IPS DF 4.7 (cell line): Measurements from ENCODE around the gene PRDX5.
"Not testable (repeated sequence)": the region's sequence is repeated elsewhere in the genome, so short reads cannot be mapped to it uniquely, and the experiment has no call there.

ENCODE experiments used
- DNase-seq: peaks from one replicate; pipeline ENCODE4 v3.0.0-alpha.2; 2013; ENCODE audit warnings: low spot score; ENCODE audit errors: extremely low read depth

Gene PRDX5

DNA sequence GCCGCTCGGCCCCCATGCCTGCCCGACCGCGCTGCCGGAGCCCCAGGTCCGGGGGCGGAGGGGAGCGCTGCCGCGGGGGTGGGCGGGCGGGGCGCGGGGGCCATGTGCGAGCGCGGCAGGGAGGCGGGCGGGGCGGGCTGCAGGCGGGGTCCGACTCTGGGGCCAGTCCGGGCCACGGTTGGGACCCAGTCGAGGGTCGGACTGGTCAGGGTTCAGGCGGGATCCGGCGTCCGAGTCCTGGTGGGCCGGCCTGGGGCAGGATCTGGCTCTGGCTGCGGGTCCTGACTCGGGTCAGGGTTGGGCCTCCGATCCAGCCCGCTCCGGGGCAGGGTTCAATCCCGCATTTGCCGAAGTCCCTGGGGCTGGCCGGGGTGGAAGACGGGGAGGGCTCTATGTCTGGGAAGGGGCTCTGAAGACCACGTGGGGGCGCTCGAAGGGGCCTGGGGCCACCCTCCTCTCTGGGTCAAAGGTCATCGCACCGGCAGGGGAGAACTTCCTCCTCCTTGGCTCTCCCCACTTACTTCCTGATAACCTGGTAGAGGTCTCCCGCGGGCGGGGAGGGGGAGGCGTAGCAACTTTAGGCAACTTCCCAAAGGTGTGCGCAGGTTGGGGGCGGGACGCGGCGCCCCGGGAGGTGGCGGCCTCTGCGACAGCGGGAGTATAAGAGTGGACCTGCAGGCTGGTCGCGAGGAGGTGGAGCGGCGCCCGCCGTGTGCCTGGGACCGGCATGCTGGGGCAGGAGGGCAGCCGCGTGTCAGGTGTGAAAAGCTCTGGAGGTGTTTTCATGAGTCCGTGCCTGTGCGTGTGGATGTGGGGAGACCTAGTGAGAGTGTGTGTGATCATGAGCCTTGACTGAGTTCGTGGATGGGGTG is 12.0 kb upstream of the PRDX5 start:
- DNase-seq: no peak

DNA sequence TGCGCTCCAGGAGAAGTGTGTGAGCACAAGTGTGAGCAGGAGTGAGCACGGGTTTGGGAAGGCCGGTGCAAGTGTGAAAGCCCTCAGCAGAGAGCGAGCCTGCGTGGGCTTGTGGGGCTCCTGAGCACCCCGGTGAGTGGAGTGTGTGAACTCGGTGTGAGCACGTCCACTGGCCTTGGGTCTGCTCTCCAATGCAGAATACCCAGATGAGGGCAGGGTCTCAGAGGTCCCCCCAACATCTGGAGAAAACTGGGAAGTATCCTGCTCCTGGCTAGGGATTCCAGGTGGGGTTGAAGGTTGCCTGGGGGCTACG is 11.4 kb upstream of the PRDX5 start:
- DNase-seq: no peak

DNA sequence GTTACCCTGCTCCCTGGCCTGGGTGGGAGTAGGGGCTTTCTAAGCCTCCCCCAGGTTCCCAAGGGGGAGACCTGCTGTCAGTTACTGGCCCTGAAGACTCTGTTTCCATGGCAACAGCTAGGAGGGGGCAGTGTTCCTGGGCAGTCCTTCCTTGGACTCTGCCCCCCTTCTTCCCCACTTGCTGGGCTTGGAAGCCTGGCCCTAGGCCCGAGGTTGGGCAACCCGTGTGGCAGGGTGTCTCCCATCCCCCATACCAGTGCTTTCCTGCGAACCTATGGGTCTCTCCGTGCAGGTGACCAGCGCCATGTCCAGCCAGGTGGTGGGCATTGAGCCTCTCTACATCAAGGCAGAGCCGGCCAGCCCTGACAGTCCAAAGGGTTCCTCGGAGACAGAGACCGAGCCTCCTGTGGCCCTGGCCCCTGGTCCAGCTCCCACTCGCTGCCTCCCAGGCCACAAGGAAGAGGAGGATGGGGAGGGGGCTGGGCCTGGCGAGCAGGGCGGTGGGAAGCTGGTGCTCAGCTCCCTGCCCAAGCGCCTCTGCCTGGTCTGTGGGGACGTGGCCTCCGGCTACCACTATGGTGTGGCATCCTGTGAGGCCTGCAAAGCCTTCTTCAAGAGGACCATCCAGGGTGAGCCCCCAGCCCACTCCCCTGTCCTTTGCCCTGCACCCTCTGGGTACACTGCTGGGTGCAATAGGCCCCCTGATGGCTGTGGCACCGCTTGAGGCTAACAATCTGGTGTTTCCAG is 10.9 kb upstream of the PRDX5 start:
- no peak for DNase-seq

DNA sequence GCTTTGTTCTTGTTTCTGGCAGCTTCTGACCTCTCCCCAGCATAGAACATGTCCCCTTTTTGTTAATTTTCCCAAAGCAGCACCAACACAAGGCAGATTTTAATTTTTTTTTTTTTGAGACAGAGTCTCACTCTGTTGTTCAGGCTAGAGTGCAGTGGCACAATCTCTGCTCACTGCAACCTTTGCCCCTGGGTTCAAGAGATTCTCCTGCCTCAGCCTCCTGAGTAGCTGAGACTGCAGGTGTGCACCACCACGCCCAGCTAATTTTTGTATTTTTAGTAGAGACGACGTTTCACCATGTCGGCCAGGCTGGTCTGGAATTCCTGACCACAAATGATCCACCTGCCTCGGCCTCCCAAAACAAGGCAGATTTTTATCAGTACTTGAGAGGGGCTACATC is 10.1 kb upstream of the PRDX5 start:
- not testable (repeated sequence) for DNase-seq

DNA sequence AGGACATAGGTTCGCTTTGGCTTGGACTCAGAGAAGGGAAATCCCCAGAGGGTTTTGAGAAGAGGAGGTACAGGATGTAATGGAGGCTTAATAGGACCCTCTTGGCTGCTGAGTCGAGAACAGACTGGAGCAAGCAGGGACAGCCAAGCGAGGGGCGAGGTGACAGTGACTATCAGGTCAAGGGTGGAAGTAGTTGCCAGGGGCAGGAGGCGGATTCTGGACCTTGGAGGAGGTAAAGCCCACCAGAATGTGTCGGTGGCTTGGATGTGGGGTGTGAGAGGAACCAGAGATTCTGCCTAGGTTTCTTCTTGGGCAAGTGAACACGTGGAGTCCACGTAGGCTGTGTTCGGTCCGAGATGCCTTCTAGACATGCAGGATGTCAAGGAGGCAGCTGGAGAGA is 5.0 kb upstream of the PRDX5 start:
- DNase-seq: no peak

DNA sequence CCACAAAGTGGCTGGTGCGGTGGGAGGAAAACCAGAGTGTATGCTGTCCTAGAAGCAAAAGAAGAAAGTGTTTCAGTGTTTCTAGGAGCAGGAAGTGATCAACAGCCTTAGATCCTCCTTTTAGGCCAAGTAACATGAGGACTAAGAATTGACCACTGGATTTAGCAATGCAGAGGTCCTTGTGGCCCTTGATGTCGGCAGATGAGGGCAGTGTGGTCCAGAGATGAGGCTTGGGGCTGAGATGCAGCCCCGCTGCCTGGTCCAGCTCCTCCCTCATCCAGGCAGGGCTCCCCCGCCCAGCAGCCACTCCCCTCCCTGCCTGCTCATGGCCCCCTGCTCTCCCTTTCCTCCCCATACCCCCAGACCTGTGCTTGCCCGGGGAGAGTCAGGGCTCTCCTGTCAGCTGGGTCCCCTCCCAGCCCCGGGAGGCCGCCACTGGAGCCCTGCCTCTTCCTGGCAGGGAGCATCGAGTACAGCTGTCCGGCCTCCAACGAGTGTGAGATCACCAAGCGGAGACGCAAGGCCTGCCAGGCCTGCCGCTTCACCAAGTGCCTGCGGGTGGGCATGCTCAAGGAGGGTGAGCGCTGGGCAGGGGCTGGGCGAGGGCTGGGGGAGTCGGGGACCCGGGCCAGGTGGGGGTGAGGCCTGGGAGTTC is 4.3 kb upstream of the PRDX5 start:
- no peak for DNase-seq

DNA sequence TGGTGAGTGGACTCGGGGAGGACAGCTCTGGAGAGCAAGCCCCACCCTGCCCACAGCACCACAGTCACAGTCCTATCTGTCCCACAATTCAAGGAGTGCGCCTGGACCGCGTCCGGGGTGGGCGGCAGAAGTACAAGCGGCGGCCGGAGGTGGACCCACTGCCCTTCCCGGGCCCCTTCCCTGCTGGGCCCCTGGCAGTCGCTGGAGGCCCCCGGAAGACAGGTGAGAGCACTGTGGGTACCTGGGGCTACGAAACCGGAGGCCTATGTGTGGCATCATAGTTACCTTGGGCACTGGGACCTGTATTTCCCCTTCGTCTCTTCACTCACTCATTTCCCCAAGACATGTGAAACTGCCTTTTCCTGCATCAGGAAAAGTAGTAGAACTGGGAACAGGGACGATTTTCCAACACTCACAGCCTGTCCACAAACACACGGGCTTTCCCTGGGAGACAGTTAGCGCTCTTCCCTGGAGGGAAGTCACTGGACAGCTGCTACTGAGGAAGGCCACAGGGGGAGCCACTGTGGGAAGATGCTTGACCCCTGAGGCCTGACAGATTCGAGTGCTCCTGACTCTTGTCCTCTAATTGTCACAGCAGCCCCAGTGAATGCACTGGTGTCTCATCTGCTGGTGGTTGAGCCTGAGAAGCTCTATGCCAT is 3.6 kb upstream of the PRDX5 start:
- no peak for DNase-seq

DNA sequence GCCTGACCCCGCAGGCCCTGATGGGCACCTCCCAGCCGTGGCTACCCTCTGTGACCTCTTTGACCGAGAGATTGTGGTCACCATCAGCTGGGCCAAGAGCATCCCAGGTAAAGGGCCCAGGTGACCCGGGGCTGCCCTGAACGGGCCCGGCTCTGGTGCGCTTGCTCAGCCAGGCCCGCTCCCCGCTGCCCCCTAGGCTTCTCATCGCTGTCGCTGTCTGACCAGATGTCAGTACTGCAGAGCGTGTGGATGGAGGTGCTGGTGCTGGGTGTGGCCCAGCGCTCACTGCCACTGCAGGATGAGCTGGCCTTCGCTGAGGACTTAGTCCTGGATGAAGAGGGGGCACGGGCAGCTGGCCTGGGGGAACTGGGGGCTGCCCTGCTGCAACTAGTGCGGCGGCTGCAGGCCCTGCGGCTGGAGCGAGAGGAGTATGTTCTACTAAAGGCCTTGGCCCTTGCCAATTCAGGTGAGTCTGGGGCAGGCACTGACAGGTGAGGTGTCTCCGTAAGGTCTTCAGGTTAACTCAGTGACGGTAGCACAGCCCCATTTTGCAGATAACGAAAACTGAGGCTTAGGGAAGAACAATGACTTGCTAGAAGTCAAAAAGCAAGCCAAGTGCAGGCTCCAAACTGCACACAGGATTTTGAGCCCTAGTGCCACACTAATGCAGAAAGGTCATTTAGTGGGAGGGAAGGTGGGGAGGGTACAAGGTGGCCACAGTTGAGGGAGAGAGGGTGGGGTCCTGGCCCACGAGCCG is 2.9 kb upstream of the PRDX5 start:
- DNase-seq: no peak

DNA sequence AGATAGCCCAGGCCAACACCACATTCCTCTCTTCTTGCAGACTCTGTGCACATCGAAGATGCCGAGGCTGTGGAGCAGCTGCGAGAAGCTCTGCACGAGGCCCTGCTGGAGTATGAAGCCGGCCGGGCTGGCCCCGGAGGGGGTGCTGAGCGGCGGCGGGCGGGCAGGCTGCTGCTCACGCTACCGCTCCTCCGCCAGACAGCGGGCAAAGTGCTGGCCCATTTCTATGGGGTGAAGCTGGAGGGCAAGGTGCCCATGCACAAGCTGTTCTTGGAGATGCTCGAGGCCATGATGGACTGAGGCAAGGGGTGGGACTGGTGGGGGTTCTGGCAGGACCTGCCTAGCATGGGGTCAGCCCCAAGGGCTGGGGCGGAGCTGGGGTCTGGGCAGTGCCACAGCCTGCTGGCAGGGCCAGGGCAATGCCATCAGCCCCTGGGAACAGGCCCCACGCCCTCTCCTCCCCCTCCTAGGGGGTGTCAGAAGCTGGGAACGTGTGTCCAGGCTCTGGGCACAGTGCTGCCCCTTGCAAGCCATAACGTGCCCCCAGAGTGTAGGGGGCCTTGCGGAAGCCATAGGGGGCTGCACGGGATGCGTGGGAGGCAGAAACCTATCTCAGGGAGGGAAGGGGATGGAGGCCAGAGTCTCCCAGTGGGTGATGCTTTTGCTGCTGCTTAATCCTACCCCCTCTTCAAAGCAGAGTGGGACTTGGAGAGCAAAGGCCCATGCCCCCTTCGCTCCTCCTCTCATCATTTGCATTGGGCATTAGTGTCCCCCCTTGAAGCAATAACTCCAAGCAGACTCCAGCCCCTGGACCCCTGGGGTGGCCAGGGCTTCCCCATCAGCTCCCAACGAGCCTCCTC is 2.0 kb upstream of the PRDX5 start:
- not testable (repeated sequence) for DNase-seq

DNA sequence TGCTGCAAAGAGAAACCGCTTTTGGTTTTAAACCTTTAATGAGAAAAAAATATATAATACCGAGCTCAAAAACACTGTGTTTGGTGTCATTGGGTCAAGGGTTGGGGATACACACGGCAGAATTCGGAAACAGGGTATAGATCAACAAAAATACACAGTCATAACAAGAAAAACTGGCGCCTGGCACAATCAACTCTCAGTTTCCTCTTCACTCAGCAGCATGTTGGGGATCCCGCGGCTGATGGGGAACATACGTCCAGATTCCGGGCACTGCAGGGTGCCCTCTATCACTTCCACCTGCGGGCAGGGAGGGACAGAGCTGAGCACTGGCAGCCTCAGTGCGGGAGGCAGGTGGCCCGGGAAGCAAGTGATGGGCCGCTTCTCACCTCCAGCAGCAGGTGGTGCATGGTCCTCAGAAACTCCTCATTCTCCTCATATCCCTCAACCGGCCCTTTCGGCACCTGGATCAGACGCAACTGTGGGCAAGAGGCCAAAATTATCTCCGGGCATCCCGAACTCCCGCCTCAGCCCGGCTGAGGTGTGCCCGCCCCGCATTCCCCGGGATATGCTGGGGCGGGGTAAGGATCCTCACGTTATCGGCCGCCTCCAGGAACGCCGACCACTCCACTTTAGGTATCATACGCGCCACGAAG is 1.1 kb upstream of the PRDX5 start:
- no peak for DNase-seq

DNA sequence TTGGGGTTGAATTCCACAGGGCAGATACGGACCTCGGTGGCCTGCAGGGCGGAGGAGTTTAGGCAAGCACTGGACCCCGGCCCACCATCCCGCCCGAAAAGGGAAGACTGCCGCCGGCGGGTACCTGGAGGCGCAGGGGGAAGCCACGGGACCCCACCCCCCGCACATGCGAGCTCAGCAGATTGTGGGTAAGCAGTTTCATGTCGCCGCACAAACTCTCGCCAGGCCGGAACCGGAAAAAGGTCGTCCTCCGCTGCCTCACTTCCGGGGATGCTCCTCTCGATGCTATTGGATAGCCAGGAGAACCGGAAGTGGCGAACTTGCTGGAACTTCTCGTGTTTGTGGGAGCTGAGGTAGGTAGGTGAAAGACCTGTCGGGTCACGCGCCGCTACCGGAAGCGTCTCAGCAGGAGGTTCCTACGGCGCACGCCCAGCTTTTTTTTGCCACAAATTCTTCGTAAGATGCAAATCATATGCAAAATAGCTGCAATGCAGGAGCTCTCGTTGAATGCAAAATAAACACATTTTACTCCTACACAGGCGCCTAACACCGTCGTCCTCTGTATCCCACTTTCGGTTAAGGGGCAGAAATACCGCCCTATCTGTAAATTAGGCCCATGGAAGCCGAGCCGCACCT is 478 bp upstream of the PRDX5 start, which contains the start of gene TRMT112:
Gene TRMT112 (minus strand): TSS at position 235 of the 636 bp plus-strand sequence. CDS start 33 bp downstream, at position 202.
- DNase-seq: no peak

DNA sequence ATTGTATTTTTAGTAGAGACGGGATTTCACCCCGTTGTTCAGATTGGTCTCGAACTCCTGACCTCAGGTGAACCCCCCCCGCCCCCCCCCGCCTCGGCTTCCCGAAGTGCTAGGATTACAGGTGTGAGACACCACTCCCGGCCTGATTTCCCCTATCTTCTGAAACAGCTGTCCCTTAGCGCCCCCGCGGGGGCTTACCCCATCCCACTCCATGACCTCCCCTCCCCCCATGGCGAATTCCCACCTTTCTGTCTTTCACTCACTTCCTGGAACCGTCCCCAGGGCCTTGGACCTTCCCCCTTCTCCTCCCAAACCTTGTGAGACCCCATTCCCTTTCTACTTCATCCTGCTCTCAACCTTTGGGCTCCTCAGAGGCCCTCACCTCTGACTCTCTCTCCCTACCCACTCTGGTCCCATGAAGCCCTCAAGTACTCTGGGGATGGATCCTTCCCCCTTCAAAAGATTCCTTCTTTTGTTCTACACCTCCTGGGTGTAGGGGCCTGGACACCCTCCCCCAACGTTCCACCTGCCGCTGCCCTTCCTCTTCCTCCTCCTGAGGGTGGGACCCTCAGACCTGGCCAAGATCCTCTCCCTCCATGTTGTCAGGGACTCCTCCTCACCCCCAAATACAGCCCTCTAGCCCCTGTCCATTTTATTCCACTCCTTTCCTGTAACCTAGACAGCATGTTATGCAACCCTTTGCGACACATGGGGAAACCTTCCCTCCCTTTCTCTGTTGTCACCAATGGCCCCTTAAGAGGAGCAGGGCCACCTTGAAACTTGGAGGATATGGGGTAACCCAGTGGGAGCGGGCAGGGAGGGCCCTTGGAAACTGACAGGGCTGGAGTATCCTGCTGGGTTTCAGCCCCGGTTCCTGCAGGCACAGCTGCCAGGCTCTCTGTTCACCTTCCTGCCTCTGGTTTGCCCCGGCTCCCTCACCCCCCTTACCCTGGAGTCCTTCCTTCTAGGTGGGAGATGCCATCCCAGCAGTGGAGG is 1.1 kb downstream of the PRDX5 start:
- no peak for DNase-seq

DNA sequence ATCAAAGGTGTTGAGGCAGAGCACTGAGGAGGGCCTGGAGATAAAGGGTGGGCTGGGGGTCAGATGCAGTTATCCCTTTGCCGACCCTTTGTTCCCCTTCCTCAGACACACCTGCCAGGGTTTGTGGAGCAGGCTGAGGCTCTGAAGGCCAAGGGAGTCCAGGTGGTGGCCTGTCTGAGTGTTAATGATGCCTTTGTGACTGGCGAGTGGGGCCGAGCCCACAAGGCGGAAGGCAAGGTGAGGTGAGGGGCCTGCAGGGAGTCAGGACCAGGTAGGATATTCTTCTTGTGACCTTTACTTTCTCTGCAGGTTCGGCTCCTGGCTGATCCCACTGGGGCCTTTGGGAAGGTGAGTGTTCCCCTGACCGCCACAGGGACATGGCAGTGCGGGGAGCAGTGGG is 2.6 kb downstream of the PRDX5 start:
- no peak for DNase-seq

DNA sequence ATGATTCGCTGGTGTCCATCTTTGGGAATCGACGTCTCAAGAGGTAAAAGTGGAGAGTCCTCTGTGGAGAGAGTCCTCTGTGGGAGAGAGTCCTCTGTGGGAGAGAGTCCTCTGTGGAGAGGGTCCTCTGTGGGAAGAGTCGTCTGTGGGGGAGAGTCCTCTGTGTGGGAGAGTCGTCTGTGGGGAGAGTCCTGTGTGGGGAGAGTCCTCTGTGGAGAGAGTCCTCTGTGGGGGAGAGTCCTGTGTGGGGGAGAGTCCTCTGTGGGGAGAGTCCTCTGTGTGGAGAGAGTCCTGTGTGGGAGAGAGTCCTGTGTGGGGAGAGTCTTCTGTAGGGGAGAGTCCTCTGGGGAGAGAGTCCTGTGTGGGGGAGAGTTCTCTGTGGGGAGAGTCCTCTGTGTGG is 3.1 kb downstream of the PRDX5 start:
- DNase-seq: no peak

DNA sequence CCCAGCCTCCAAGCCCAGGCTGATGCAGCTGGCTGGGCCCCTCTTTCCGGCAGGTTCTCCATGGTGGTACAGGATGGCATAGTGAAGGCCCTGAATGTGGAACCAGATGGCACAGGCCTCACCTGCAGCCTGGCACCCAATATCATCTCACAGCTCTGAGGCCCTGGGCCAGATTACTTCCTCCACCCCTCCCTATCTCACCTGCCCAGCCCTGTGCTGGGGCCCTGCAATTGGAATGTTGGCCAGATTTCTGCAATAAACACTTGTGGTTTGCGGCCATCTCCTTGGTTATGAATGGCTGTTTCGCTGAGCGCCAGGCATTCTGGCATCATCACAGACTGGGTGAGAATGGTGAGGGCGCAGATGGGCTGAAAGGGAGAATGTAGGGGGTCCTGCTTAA is 3.6 kb downstream of the PRDX5 start:
- no peak for DNase-seq

DNA sequence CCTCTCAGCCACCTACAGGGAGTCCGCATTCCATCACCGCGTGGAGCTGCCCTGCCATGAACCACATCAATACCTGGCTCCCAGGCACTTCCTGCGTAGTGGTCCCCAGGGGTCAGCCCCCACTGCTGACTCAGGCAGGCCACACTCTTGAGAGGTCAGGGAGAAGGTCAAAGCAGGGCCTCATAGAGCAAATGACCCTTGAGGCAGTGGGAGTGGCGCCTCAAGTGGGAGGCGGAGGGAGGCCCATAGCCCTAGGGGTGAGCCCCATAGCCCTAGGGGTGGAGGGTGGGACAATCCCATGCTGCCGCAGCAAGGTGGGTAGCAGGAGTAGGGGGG is 5.0 kb downstream of the PRDX5 start:
- no peak for DNase-seq

DNA sequence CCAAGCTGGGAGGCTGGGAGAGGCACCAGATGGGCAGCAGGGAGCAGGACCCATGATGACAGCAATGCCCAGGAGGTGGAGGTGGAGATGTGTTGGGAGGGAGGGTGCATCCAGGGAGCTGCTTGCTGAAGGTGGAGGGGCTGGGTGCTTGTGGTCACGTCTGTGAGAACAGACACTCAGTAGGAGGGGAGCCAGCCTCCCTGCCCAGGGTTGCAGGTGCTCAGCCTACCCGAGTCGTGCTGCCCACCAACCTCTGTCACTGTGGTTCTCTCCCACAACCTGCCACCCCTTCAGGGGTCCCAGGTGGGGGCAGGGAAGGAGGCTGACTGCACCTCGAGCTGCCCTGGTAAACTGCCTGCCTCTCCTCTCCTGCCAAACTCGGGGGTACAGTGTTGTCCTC is 5.5 kb downstream of the PRDX5 start:
- no peak for DNase-seq

DNA sequence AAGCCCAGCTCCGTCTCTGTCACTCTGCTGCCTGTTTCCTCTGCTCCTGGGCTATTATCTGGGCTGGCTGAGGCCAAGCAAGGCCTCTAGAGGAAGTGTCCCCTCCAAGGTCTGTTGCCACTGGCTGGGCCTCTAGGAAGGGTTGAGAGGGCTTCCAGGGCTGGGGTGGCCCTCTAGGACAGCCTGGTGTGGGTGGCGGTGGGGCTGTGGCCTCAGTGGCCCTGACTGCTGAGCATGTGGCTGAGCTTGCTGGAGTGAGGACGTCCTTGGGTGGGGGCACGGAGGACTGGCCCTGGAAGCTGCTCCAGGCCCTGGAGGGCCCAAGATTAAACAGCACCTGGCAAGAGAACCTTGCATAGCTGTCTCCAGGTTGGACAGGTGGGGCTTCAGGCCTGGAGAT is 6.1 kb downstream of the PRDX5 start:
- DNase-seq: not testable (repeated sequence)
